Measurements from ENCODE around the gene GRWD1. TPM values are rescaled to one million over a fixed set of nuclear protein-coding genes. Genes with fewer than 3 reads are reported as not detected.

GRWD1 gene
- total RNA-seq, 1 donor from 2014 or later: 38.4 TPM

DNA sequence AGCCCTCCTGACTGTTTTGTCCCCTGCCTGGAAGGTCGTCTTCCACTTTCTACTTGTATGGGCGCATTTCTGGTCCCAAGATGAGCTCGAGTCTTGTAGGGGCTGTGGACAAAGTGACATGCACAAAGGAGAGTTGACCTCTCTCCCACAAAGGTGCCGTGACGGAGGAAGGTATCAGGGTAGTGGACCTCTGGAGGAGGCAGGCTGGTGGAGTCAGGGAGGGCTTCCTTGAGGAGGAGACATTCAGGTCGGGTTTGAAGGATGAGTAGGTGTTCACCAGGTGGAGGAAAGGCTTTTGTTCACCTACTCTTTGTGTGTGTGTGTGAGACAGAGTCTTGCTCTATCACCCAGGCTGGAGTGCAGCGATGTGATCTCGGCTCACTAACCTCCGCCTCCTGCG lies 25.1 kb downstream of the GRWD1 start:
- DNase-seq (ENCODE audit: extremely low spot score, unreplicated experiment): no peak
- peak overlapping the region; percentile 54 for H3K4me3 Mint-ChIP-seq (ENCODE audit: unreplicated experiment)
- H3K27me3 Mint-ChIP-seq (ENCODE audit: unreplicated experiment): no peaks in the 10 kb centered on the region
- no peak overlapping the region for H3K27ac Mint-ChIP-seq (ENCODE audit: unreplicated experiment)
- TF ChIP-seq, protein P1, sequence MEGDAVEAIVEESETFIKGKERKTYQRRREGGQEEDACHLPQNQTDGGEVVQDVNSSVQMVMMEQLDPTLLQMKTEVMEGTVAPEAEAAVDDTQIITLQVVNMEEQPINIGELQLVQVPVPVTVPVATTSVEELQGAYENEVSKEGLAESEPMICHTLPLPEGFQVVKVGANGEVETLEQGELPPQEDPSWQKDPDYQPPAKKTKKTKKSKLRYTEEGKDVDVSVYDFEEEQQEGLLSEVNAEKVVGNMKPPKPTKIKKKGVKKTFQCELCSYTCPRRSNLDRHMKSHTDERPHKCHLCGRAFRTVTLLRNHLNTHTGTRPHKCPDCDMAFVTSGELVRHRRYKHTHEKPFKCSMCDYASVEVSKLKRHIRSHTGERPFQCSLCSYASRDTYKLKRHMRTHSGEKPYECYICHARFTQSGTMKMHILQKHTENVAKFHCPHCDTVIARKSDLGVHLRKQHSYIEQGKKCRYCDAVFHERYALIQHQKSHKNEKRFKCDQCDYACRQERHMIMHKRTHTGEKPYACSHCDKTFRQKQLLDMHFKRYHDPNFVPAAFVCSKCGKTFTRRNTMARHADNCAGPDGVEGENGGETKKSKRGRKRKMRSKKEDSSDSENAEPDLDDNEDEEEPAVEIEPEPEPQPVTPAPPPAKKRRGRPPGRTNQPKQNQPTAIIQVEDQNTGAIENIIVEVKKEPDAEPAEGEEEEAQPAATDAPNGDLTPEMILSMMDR (IDR thresholded peaks at IDR 0.05): no peak
- peaks cover 23% of the 10 kb centered on the region for H3K4me1 Mint-ChIP-seq (ENCODE audit: unreplicated experiment)
- H3K36me3 Mint-ChIP-seq (ENCODE audit: unreplicated experiment): peaks cover 33% of the 10 kb centered on the region
- H3K9me3 Mint-ChIP-seq (ENCODE audit: unreplicated experiment): no peaks in the 10 kb centered on the region

DNA sequence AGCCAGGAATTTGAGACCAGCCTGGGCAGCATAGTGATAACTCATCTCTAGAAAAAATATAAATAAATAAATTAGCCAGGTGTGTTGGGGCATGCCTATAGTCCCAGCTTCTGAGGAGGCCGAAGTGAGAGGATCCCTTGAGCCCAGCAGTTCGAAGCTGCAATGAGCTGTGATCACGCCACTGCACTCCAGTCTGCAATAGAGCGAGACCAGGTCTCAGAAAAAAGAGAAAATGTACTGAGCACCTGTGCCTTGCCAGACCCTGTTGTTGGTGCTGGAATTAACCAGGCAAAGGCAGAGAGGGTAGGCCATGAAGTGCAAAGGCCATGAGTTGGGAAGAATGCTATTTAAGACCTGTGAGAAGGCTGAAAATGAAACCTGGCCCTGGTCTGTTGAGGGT lies 26.1 kb downstream of the GRWD1 start:
- Mint-ChIP-seq H3K36me3 (ENCODE audit: unreplicated experiment) (peaks cover 38% of the 10 kb centered on the region), H3K4me3 (ENCODE audit: unreplicated experiment) (no peak overlapping the region), H3K27ac (ENCODE audit: unreplicated experiment) (no peak overlapping the region), H3K4me1 (ENCODE audit: unreplicated experiment) (peaks cover 23% of the 10 kb centered on the region), H3K27me3 (ENCODE audit: unreplicated experiment) (no peaks in the 10 kb centered on the region), H3K9me3 (ENCODE audit: unreplicated experiment) (no peaks in the 10 kb centered on the region)
- TF ChIP-seq, protein P1 (IDR thresholded peaks at IDR 0.05): no peak
- DNase-seq (ENCODE audit: extremely low spot score, unreplicated experiment): no peak

DNA sequence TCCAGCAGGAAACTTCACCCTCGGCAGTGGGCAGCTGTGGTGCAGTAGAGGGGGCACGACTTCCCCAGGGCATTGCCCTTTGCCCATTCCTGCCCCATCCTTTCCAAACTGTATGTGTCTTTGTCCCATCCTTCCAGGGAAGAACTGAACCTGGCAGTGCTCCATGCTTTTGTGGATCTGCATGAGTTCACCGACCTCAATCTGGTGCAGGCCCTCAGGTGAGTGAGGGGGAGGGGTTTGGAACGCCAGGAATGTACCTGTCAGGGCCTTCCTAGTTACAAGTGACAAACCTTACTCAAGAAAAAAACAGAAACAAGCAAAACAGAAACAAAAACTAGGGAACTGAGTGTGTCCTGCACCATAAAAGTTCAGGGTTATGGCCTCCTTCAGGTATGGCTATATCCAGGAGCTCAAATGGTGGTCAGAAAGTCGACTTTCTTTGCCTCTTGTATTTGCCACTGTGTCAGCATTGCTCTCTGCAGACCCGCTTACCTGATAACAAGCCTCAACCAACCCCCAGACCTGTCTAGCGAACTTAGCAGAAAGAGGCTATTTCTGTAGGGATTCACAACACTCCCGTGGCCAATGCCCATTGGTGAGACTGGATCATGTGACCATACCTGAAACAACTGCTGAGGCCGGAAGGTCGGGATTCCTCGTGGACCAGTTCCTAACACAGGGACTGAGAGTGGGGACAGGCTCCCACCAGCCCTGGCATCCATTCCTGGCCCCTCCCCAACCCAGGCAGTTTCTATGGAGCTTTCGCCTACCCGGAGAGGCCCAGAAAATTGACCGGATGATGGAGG lies 27.6 kb downstream of the GRWD1 start:
- H3K27me3 Mint-ChIP-seq (ENCODE audit: unreplicated experiment): no peaks in the 10 kb centered on the region
- H3K27ac Mint-ChIP-seq (ENCODE audit: unreplicated experiment): no peak overlapping the region
- peaks cover 17% of the 10 kb centered on the region for H3K4me1 Mint-ChIP-seq (ENCODE audit: unreplicated experiment)
- TF ChIP-seq, protein P1 (IDR thresholded peaks at IDR 0.05): no peak
- no peak overlapping the region for H3K4me3 Mint-ChIP-seq (ENCODE audit: unreplicated experiment)
- H3K36me3 Mint-ChIP-seq (ENCODE audit: unreplicated experiment): peaks cover 38% of the 10 kb centered on the region
- no peaks in the 10 kb centered on the region for H3K9me3 Mint-ChIP-seq (ENCODE audit: unreplicated experiment)
- no peak for DNase-seq (ENCODE audit: extremely low spot score, unreplicated experiment)

DNA sequence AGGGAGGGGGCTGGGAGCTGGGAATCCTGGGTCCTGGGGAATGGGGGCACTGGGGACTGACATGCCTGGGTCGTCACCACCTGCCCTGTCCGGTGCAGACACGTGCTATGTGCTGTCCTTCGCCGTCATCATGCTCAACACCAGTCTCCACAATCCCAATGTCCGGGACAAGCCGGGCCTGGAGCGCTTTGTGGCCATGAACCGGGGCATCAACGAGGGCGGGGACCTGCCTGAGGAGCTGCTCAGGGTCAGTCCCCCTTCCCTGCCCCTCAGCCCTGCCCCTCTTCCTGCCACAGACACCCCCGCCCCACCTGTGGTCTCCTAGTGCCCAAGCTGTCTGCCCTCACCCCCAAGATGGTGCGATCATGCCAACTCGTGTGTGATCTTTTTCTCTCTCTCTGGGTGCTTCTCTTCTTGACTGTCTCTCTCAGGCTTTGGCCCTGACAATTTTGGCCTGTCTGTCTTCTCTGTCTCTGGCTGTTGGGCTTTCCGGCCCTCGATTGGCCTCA lies 28.4 kb downstream of the GRWD1 start:
- peaks cover 13% of the 10 kb centered on the region for H3K4me1 Mint-ChIP-seq (ENCODE audit: unreplicated experiment)
- DNase-seq (ENCODE audit: extremely low spot score, unreplicated experiment): no peak
- H3K4me3 Mint-ChIP-seq (ENCODE audit: unreplicated experiment): no peak overlapping the region
- no peaks in the 10 kb centered on the region for H3K9me3 Mint-ChIP-seq (ENCODE audit: unreplicated experiment)
- TF ChIP-seq, protein P1 (IDR thresholded peaks at IDR 0.05): no peak
- H3K36me3 Mint-ChIP-seq (ENCODE audit: unreplicated experiment): peaks cover 38% of the 10 kb centered on the region
- no peaks in the 10 kb centered on the region for H3K27me3 Mint-ChIP-seq (ENCODE audit: unreplicated experiment)
- H3K27ac Mint-ChIP-seq (ENCODE audit: unreplicated experiment): no peak overlapping the region

DNA sequence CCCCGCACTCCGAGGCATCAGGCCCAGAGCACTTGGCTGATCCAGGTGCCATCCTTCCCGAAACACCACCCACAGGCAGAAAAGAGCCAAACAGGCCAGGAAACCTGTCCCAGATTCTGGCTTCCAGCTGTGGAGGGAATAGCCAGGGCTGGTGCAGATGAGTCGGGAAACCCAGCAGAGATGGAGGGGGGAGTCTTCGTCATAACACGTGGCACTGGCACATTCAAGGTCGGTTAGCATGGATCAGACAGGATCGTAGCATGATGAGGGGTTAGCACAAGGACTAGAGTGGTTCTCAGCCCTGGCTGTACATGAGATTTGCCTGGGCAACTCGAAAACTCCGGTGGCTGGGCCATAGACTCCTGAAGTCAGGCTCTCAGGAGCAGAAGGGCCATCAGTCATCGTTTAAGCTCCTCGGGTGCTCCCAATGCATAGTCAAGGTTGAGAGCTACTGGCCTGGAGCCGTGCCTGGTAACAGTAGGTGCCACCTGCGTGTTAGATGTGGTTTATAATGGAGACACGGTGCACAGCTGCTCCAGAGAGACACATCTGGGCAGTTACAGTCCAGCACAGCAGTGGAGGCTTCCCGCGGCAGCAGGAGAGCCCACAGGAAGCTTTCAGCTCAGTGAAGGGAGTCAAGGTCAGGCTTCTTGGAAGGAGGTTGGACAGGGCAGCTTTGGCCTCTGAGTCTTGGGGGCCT lies 29.7 kb downstream of the GRWD1 start:
- H3K9me3 Mint-ChIP-seq (ENCODE audit: unreplicated experiment): no peaks in the 10 kb centered on the region
- DNase-seq (ENCODE audit: extremely low spot score, unreplicated experiment): no peak
- no peak overlapping the region for H3K27ac Mint-ChIP-seq (ENCODE audit: unreplicated experiment)
- TF ChIP-seq, protein P1 (IDR thresholded peaks at IDR 0.05): no peak
- H3K27me3 Mint-ChIP-seq (ENCODE audit: unreplicated experiment): no peaks in the 10 kb centered on the region
- peaks cover 38% of the 10 kb centered on the region for H3K36me3 Mint-ChIP-seq (ENCODE audit: unreplicated experiment)
- peaks cover 7% of the 10 kb centered on the region for H3K4me1 Mint-ChIP-seq (ENCODE audit: unreplicated experiment)
- no peak overlapping the region for H3K4me3 Mint-ChIP-seq (ENCODE audit: unreplicated experiment)
